Vein endothelial cell (primary cell): ENCODE measurements around the gene PRADC1. TPM values are rescaled to one million over a fixed set of nuclear protein-coding genes. Genes with fewer than 3 reads are reported as not detected.

Experiments
- total RNA-seq: library from RNA; depleted of rRNA; stranded (reverse); fragments of >200 nt; gene quantifications from 2 replicates; pipeline ENCODE4 v1.2.3, GENCODE V29; 2012

PRADC1 gene
- total RNA-seq = 16.0 and 29.3 TPM in 2 replicates

DNA sequence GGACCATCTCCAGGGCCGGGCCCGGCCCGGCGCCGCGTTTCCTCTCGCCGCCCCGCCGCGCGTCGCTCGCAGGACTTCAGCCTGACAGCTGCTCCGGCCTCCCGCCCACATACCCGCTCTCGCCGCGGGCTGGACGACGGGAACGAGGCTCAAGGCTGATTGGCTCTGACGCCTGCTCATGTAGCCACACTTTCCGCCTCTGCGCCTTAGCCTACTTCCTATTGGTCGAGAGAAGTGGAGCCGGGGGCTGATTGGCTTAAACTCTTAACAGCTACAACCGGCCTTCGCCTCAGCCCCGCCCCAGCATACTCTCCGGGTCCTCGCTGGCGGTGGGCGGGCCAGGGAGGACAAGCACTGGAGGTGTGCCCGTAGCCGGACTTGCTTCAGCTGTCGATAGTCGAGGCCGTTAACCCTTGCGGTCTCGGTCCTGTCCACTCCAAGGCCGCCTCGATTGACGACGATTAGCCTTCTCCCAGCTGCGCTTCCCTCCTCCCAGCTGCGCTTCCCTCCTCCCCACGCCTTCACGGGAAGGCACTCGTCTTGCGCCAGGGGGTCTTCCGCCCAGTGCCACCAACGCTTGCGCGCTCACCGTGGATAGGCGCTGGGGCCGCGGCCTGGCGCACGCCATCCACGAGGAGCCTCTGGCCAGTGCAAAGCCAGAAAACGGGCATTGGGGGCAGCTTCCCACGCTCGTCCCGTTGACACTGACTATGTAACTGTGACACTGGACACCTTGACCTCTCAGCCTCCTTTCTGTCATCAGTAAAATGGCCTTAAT lies at the start of gene PRADC1:
PRADC1 (minus strand) TSS at position 86 of the 778 bp plus-strand sequence; CDS start at position 7, 79 bp downstream.

DNA sequence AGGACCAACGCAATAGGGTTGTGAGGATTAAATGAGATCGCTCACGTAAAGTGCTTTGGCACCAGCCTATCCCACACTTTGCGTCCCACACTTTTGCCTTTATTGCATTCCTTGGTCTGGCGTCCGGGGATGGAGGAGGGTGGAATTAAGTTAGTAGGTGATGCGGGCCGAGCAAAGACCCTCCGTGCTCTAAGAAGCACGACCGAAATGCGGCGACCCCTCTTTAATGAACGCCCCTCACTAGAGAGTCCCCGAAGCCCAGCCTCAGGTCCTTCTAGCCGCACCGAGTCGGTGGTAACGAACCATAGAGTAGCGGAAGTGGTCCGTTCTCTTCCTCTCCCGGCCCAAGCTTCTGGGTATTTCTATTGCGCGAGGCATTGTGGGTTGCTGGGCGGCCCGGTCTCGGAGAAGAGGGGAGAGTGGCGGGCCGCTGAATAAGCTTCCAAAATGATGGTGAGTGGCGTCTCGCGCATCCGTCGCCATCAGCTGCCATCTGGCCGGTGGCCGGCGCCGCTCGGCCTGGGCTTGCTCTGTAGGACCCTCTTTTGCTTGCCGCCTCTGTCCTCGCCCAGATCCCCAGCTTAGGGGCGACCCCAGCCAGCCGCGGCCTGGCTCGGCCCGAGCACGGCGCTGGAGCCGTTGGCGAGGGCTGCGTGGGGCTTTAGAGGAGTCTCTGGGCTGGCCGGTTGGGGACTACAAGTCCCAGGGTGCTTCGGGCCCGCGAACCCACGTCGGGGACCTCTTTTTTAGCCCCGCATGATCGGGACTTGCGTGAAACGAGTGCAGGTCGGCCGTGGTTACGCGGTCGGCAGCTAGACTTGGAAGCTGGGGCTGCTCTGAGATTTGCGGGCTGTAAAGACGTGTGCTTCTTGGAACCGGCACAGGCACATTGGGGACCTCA lies 1.1 kb upstream of the PRADC1 start, which contains the start of gene CCT7:
CCT7 (plus strand) TSS at position 377 of the 901 bp plus-strand sequence; CDS start at position 448, 71 bp downstream.

GRCh38 chr2:73214120-73215035 lies 18.7 kb downstream of the PRADC1 start, which contains the start of gene SMYD5:
Gene SMYD5, plus strand, starts transcription at chr2:73214245. Its CDS starts 22 bp downstream, at chr2:73214267.

DNA sequence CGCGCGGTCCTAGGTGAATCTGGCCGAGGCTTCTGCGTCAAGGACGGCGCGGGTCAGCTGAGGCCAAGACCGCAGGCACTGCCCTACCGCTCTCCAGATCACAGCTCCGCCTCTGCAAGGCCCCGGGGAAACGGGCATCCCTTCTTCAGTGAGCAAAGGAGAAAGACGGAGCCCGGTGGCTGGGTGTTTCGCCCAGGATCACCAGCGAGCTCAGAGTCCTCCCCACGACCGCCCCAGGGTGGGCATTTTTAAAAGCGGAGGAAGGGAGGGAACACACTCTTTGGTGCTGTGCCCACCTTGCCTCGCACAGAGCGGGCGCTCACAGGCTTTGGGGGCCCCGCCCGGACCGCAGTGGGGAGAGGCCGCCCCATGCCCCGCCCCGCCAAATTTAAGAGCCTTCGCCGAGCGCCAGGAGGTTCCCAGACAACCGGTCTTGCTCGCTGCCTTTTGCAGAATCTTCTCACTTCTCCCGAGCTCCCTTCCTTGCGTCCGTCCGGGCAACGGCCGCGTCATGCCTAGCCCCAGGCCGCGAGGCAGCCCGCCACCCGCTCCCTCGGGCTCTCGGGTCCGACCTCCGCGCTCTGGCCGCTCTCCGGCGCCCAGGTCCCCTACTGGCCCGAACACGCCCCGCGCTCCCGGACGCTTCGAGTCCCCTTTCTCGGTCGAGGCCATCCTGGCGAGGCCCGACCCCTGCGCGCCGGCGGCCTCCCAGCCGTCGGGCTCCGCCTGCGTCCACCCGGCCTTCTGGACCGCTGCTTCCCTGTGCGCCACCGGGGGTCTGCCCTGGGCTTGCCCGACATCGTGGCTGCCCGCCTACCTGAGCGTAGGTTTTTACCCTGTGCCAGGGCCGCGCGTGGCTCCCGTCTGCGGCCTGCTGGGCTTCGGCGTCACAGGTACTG lies 30.6 kb downstream of the PRADC1 start, which contains the start of gene NOTO:
NOTO (plus strand) TSS at position 419 of the 899 bp plus-strand sequence; CDS start at position 512, 93 bp downstream.

Other genes with a start within 250 kb of the PRADC1 start
- gene SFXN5, start 161.5 kb downstream of the PRADC1 start, total RNA-seq = 20.4 and 20.6 TPM in 2 replicates
- 66.3 and 70.3 TPM in 2 replicates for gene RAB11FIP5, start 120.3 kb downstream of the PRADC1 start, total RNA-seq
- gene NOTO, start 30.7 kb downstream of the PRADC1 start, total RNA-seq = not detected in 2 replicates
- gene SMYD5, start 19.0 kb downstream of the PRADC1 start, total RNA-seq = 19.4 and 22.2 TPM in 2 replicates
- gene CCT7, start 1.1 kb upstream of the PRADC1 start, total RNA-seq = 352 and 393 TPM in 2 replicates
- gene FBXO41, start 51.2 kb upstream of the PRADC1 start, total RNA-seq = 0.33 and 0.96 TPM in 2 replicates
- gene EGR4, start 60.3 kb upstream of the PRADC1 start, total RNA-seq = not detected in 2 replicates
- gene ALMS1, start 152.6 kb upstream of the PRADC1 start, total RNA-seq = 15.9 and 17.3 TPM in 2 replicates